SH-SY5Y (cell line): Measurements from ENCODE around the gene SNAP29.

ENCODE experiments used
- GATA2 ChIP-seq: IDR thresholded peaks from 2 replicates; pipeline ENCODE4 v1.6.1; 2011; ENCODE audit warnings: mild to moderate bottlenecking, low read depth, low read length
- GATA3 ChIP-seq: IDR thresholded peaks from 2 replicates; pipeline ENCODE4 v1.6.1; 2011; ENCODE audit warnings: low read depth, mild to moderate bottlenecking, low read length, moderate library complexity

DNA sequence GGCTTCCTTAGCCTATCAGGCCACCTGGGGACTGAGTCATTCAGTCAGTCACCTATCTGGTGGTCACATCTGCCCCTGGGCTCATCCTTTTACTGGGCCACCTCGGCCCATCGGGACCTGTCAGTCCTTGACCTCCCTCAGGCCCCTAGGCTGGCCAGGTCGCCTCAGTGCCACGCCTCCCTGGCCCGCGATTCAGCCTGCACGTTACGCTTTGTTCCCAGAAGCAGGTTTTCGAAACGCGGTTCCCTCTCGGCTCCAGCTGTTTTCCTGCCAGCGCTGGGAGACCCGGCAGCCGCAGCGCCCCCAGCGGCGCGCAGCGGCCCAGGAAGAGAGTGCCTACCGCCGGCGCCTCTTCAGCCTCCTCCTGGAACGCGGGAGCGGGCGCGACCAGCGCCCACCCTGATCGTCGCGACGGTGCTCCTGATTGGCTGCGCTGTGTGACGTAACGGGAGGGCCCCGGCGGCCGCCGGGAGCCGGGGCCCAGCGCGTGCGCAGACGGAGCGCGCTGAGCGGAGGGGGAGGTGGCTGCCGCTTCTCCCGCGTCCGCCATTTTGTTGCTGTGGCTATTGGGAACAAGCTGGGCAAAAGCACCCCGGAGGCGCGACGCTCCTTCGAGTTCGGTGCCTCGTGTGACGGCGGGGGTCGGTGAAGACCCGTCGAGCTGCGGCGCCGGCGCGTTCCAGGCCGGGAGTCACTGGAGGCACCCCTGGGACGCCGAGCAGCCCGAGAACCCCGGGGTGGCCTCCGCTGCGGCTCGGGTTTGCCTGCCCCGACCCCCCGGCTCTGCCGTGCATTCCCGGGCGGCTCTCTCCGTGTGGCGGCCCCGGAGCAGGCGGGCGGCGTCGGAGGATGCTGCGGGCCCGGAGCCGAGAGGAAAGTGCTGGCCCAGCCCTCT lies 58.4 kb downstream of the SNAP29 start, which contains the start of gene CRKL:
- TF ChIP-seq GATA2 (peak; percentile 86), GATA3 (no peak)
